Activated naive CD4-positive, alpha-beta T cell treated with anti-CD3 and anti-CD28 coated beads, Interleukin-2, amount 50 U/mL, for 24 hours (primary cell): ENCODE data around the gene GPS2.

Experiments
- H3K27ac Mint-ChIP-seq: one replicate; pipeline ENCODE4 v1.8.0; 2021; ENCODE audit warnings: mild to moderate bottlenecking, mixed read lengths
- H3K27me3 Mint-ChIP-seq: one replicate; pipeline ENCODE4 v1.8.0; 2021; ENCODE audit warnings: mixed read lengths
- H3K36me3 Mint-ChIP-seq: one replicate; pipeline ENCODE4 v1.8.0; 2021; ENCODE audit warnings: mixed read lengths
- H3K4me1 Mint-ChIP-seq: one replicate; pipeline ENCODE4 v1.8.0; 2021; ENCODE audit warnings: mixed read lengths
- H3K4me3 Mint-ChIP-seq: one replicate; pipeline ENCODE4 v1.8.0; 2021; ENCODE audit warnings: mild to moderate bottlenecking, mixed read lengths
- H3K9me3 Mint-ChIP-seq: one replicate; pipeline ENCODE4 v1.8.0; 2021; ENCODE audit warnings: mixed read lengths

The GPS2 gene

DNA sequence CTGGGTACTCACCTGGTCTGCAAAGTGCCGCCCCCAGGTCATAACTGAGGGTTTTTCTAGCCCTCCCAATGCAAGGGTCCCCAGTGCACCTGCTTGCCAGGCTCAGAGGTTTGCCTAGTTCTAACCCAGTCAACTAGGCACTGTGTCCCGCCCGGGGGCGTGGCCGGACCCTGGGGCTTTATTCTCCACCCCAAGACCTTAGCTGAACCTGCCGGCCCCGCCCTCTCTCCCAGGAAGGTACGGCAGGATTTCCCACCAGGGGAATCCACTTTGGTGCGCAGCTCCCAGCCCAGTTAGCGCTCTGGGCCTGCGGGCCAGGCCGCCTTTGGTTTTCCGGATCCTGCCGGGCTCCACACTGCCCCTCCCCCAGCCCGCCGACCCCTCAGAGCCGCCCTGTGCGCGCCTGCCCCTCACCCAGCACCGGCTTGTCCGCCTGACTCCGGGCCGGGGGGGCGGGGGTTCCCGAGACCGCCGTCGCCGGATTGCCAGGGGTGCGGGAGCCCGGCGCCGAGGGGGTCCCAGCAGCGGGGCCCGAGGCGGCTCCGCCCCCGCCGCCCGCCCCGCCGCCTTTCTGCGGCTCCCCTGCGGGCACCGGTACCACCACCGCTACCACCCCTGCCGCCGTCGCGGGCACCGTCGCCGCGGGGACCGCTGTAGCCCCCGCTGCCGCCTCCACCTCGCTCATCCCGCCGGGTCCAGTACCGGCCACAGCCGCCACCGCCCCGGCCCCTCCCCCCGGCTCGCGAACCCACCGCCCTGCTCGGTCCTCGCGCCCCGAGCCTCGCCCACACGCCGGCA lies 21.1 kb downstream of the GPS2 start:
- Mint-ChIP-seq H3K4me3 (peak overlapping the region; percentile 59), H3K27me3 (peaks cover 8% of the 10 kb centered on the region), H3K27ac (no peak overlapping the region), H3K4me1 (peaks cover 20% of the 10 kb centered on the region), H3K9me3 (no peaks in the 10 kb centered on the region), H3K36me3 (no peaks in the 10 kb centered on the region)

DNA sequence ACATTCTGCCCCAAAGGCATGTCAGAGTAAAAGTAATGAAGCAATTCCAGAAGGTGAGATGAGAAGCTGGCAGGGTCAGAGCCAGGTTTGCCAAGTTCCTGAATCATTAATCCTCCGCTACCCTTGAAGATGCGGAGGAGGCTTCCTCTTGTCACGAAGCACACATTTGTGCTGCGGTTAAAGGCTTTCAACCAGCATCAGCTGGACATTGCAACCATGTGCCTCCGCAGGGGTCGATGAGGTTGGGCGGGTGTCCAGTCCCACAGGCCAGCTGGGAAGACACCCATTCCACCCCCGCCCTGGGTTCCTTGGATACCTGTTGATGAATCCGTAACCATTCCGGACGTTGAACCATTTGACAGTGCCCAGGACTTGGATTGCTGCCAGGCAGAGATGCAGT lies 22.0 kb downstream of the GPS2 start:
- no peak overlapping the region for H3K27ac Mint-ChIP-seq
- peaks cover 8% of the 10 kb centered on the region for H3K27me3 Mint-ChIP-seq
- H3K4me1 Mint-ChIP-seq = peaks cover 20% of the 10 kb centered on the region
- no peaks in the 10 kb centered on the region for H3K36me3 Mint-ChIP-seq
- H3K9me3 Mint-ChIP-seq = no peaks in the 10 kb centered on the region
- H3K4me3 Mint-ChIP-seq = no peak overlapping the region

DNA sequence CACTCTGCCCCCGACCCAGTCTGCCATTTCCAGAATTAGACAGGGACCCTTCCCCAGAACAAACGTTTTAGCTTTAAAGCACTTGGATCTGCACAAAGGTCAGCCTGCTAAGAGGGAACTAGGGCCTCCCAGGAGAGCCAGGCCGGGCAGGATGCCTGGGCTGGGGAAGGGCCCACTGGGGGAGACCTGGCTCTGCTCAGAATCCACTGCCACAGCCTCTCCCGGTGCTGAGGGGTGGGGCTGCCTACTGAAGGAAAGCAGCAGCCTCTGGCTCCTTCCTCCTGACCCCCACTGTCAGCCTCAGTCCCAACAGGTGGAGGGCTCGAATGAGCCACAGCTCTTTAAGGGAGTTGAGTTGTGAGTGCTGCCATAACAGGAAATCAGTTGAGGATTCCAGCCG lies 22.4 kb downstream of the GPS2 start:
- Mint-ChIP-seq H3K27ac (no peak overlapping the region), H3K4me1 (peaks cover 20% of the 10 kb centered on the region), H3K36me3 (no peaks in the 10 kb centered on the region), H3K9me3 (no peaks in the 10 kb centered on the region), H3K4me3 (no peak overlapping the region), H3K27me3 (peaks cover 8% of the 10 kb centered on the region)

DNA sequence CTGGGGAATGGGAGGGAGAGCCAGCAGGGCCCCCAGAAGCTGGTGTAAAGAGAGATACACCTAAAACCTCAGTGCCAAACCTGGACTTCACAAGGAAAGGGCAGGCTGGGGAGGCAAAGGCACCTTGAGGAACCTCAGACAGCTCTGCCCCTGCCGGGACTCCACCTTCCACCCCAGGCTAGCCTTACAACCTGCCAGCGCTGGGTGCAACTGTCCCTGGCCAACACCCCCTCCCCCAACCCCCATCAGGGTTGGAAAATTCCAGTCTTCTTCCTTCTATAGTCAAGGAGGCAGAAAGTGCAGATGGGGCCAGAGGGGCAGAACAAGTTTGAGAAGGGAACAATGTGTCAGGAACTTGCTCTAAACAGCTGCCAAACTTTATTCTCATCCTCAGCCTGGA lies 23.0 kb downstream of the GPS2 start:
- Mint-ChIP-seq H3K4me3 (no peak overlapping the region), H3K36me3 (no peaks in the 10 kb centered on the region), H3K27ac (no peak overlapping the region), H3K9me3 (no peaks in the 10 kb centered on the region), H3K27me3 (peaks cover 8% of the 10 kb centered on the region), H3K4me1 (peaks cover 20% of the 10 kb centered on the region)

GRCh38 chr17:7290685-7291084 lies 24.5 kb downstream of the GPS2 start:
- no peaks in the 10 kb centered on the region for H3K36me3 Mint-ChIP-seq
- peaks cover 8% of the 10 kb centered on the region for H3K27me3 Mint-ChIP-seq
- no peak overlapping the region for H3K4me3 Mint-ChIP-seq
- peaks cover 11% of the 10 kb centered on the region for H3K4me1 Mint-ChIP-seq
- no peak overlapping the region for H3K27ac Mint-ChIP-seq
- H3K9me3 Mint-ChIP-seq = no peaks in the 10 kb centered on the region

DNA sequence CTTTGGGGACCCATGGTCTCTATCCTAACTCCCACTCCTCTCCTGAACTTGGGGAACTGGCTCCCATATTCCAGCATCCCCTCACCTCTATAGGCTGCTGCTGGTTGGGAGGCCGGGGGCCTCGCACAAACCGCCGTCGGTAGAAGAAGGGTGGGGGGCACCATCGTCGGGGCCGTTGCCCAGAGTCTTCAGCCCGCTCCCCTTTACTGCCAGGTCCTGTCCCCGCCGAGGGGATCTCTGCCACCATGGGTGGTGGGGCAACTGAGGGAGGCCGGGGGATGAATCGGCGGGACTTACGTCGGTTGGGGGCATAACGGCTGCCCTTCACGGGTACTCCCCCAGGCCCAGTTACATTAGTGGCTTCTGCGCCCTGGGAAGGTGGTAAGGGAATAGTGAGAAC lies 25.0 kb downstream of the GPS2 start:
- no peak overlapping the region for H3K4me3 Mint-ChIP-seq
- peaks cover 7% of the 10 kb centered on the region for H3K4me1 Mint-ChIP-seq
- peaks cover 4% of the 10 kb centered on the region for H3K27me3 Mint-ChIP-seq
- no peaks in the 10 kb centered on the region for H3K36me3 Mint-ChIP-seq
- no peaks in the 10 kb centered on the region for H3K9me3 Mint-ChIP-seq
- no peak overlapping the region for H3K27ac Mint-ChIP-seq

DNA sequence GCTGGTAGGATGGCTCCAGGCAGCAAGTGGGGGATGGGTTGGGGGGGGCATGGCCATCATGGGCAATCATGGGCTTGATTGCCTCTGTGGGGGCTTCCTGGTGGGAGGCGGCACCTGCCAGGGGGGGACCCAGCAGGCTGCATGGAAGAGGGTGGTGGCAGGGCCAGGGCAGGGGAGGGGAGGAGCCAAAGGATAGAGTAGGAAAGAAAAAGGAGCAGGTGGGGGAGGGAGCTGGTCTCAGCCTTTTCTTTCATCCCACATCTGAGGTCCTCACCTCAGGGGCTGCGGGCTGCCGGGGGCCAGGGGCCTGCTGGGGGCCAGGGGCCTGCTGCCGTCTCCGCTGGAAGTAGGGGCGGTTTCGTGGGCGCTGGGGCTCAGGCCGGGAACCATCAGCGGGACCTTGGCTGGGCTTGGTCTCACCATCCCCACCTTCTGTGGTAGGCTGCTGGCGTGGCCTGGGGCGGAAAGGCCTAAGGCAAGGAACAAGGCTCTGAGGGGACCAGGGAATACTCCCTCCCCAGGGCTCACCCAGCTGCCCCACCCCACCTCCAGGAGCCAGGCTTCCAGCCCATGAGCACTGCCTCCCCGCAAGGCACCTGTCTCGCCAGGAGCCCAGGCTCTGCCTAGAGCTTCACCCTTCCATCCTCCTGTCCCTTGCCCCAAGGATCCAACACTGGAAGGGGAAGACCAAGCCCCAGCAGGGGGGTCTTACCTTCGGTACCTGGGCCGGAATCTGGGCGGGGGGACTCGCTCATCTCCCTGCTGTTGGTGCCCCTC lies 25.7 kb downstream of the GPS2 start:
- Mint-ChIP-seq H3K27me3 (peaks cover 2% of the 10 kb centered on the region), H3K27ac (no peak overlapping the region), H3K4me3 (no peak overlapping the region), H3K4me1 (peaks cover 5% of the 10 kb centered on the region), H3K36me3 (no peaks in the 10 kb centered on the region), H3K9me3 (no peaks in the 10 kb centered on the region)

DNA sequence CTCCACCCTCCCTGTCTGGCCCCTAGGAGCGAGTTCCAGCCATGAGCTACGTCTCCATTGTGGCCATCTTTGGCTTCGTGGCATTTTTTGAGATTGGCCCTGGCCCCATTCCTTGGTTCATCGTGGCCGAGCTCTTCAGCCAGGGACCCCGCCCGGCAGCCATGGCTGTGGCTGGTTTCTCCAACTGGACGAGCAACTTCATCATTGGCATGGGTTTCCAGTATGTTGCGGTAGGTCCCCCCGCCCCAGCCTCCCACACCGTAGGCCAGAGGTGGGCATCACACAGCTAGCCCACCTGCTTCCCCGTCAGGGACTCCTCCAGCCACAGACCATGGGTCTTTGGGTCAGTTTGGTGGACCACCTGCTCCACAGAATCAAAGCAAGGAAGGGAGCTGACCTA lies 29.5 kb downstream of the GPS2 start:
- peaks cover 9% of the 10 kb centered on the region for H3K27me3 Mint-ChIP-seq
- H3K9me3 Mint-ChIP-seq = no peaks in the 10 kb centered on the region
- H3K36me3 Mint-ChIP-seq = no peaks in the 10 kb centered on the region
- H3K4me3 Mint-ChIP-seq = no peak overlapping the region
- no peak overlapping the region for H3K27ac Mint-ChIP-seq
- H3K4me1 Mint-ChIP-seq = peaks cover 11% of the 10 kb centered on the region

DNA sequence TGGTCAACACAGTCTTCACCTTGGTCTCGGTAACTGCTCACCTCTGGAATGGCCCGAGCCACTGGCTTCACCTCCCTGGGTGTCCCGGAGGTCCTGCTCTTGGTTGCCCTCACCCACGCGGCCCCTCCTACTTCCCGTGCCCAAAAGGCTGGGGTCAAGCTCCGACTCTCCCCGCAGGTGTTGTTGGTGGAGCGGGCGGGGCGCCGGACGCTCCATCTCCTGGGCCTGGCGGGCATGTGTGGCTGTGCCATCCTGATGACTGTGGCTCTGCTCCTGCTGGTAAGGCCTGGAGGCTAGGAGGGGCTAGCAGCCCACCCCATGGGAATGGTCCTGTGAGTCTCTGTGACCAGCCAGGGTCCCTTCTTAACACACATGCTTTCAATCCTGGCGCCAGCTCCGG lies 30.2 kb downstream of the GPS2 start:
- Mint-ChIP-seq H3K36me3 (no peaks in the 10 kb centered on the region), H3K9me3 (no peaks in the 10 kb centered on the region), H3K4me1 (peaks cover 11% of the 10 kb centered on the region), H3K27me3 (peaks cover 9% of the 10 kb centered on the region), H3K27ac (no peak overlapping the region), H3K4me3 (no peak overlapping the region)

- no peaks in the 10 kb centered on the region for H3K36me3 Mint-ChIP-seq
- H3K4me1 Mint-ChIP-seq = peaks cover 11% of the 10 kb centered on the region
- H3K4me3 Mint-ChIP-seq = no peak overlapping the region
- H3K27ac Mint-ChIP-seq = no peak overlapping the region
- H3K27me3 Mint-ChIP-seq = peaks cover 9% of the 10 kb centered on the region
- no peaks in the 10 kb centered on the region for H3K9me3 Mint-ChIP-seq
Observed at GRCh38 chr17:7283471-7284216, 31.5 kb downstream of the GPS2 start.

DNA sequence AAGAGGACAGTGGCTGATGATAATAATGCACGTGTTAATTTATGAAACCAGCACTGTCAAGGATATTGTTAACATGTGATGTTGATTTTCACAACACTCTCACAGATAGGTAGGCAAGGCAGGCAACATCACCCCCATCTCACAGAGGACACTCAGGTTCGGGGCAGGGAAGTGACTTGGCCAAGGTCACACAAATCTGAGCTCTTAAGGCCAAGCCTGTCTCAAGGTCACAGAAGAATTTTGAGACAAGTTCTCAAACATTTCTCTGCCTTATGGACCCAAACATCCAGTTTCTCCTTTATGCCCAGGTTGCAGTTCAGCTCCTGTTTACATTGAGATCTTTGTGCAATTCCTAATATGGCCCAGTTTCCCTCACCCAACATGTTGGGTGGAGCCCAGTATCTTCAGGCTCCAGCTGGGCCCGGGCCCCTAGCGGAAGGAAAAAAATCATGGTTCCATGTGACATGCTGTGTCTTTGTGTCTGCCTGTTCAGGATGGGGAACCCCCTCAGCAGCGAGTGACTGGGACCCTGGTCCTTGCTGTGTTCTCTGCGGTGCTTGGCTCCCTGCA lies 32.3 kb downstream of the GPS2 start:
- no peaks in the 10 kb centered on the region for H3K9me3 Mint-ChIP-seq
- peaks cover 11% of the 10 kb centered on the region for H3K4me1 Mint-ChIP-seq
- H3K27ac Mint-ChIP-seq = no peak overlapping the region
- peak overlapping the region; percentile 5 for H3K4me3 Mint-ChIP-seq
- H3K36me3 Mint-ChIP-seq = no peaks in the 10 kb centered on the region
- H3K27me3 Mint-ChIP-seq = peaks cover 9% of the 10 kb centered on the region

DNA sequence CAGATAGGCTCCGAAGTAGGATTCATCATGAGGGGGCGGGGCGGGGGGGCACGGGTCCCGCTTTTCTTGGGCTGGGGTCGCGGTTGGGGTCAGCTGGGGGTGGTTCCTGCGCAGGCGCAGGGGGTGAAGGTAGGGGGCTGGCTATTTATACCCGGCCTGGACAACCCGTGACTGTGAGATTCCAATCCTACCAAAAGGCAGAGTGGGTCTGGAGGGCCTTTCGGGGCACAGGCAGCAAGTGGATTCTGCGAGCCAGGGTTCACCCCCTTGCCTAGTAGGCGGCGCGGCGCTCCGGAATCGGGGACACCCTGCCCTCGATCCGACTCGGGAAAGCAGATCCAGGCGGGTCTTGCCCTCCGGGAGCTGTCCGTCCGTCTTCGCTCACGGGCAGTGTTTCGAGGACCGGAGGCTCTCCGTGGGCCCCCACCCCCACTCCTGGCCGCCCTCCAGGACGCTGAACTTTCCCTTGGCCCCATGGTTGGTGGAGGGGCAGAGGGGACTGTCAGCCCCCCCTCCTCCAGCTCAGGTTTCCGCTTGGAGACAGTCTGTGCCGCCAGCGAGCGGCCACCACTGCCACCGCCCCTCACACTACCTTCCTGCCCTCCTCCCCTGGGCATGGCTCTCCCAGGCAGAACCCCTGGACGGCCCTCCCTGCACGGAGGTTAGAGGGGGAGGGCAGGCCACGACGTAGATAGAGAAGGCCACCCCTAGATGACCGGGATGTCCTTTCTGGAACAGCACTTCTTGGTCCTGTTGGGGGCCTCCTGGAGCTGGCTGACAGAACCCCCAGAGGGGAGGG lies 33.0 kb downstream of the GPS2 start:
- Mint-ChIP-seq H3K27me3 (peaks cover 9% of the 10 kb centered on the region), H3K4me1 (peaks cover 11% of the 10 kb centered on the region), H3K4me3 (peak overlapping the region; percentile 84), H3K36me3 (no peaks in the 10 kb centered on the region), H3K9me3 (no peaks in the 10 kb centered on the region), H3K27ac (no peak overlapping the region)

- H3K4me3 Mint-ChIP-seq = peak within 1 kb of the TSS; percentile 84
Observed at GRCh38 chr17:7281074-7281952, 33.8 kb downstream of the GPS2 start, which contains the start of gene SLC2A4. TSS of gene SLC2A4 (plus strand) at chr17:7281718. CDS start at chr17:7281935, 217 bp downstream.

GRCh38 chr17:7280519-7281073 lies 34.6 kb downstream of the GPS2 start:
- no peak overlapping the region for H3K27ac Mint-ChIP-seq
- no peaks in the 10 kb centered on the region for H3K36me3 Mint-ChIP-seq
- H3K4me3 Mint-ChIP-seq = peak overlapping the region; percentile 84
- peaks cover 11% of the 10 kb centered on the region for H3K4me1 Mint-ChIP-seq
- no peaks in the 10 kb centered on the region for H3K9me3 Mint-ChIP-seq
- peaks cover 9% of the 10 kb centered on the region for H3K27me3 Mint-ChIP-seq

More at GRCh38 chr17:7281074-7281952, 33.8 kb downstream of the GPS2 start, which contains the start of gene SLC2A4:
- H3K27ac Mint-ChIP-seq = no peak within 1 kb of the TSS
- H3K4me1 Mint-ChIP-seq = peaks cover 11% of the 10 kb centered on the region
- H3K36me3 Mint-ChIP-seq = no peaks in the 10 kb centered on the region
- peaks cover 9% of the 10 kb centered on the region for H3K27me3 Mint-ChIP-seq
- H3K9me3 Mint-ChIP-seq = no peaks in the 10 kb centered on the region
